GM12891 (cell line): ENCODE data around the gene CIB4.

Source experiments
- PAX5 ChIP-seq: IDR thresholded peaks from 2 replicates; pipeline ENCODE4 v1.6.1; 2011; ENCODE audit warnings: low read length, moderate library complexity, mild to moderate bottlenecking; ENCODE audit not compliant: insufficient read depth, severe bottlenecking
- POLR2A ChIP-seq: IDR thresholded peaks from 2 replicates; pipeline ENCODE4 v1.6.1; 2011; ENCODE audit warnings: low read depth, low read length, control low read depth
- POLR2AphosphoS5 ChIP-seq: IDR thresholded peaks from 2 replicates; pipeline ENCODE4 v1.6.1; 2011; ENCODE audit warnings: low read depth, low read length, control low read depth
- TAF1 ChIP-seq: IDR thresholded peaks from 2 replicates; pipeline ENCODE4 v1.6.1; 2011; ENCODE audit warnings: low read depth, low read length, control low read depth

DNA sequence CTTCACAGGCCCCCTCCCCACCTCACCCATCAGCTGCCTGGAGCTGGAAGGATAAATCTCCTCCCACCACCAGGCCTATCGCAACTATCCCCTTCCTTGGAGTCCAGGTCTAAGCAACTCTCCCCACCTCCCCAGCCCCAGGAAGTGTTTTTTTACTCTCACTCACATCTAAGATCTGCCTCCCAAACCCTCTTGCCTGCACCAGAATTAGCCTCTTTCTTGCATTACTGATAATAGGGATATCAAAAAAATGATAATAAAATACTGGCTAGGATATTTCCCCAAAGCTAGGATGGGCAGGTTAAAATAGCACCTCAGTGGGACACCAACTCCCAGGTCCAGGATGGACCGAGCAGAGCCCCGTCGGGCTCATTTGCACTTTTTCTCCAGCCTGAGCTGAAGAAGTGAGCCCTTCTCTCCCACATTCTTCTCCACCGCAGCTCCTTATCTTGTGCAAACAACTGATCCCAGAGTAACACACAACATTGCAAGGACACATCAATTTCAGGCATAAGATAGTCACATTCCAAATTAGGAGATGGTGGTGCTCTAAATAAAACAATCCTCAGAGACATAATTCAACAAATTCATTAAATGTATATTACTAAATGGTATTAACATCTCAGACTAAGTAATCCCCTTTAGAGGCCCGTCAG lies 17.7 kb upstream of the CIB4 start:
- no peak for TF ChIP-seq PAX5
- no peak for TF ChIP-seq POLR2AphosphoS5
- no peak for TF ChIP-seq TAF1
- TF ChIP-seq POLR2A: no peak
